Measurements from ENCODE around the gene ITIH1. TPM values are rescaled to one million over a fixed set of nuclear protein-coding genes. Genes with fewer than 3 reads are reported as not detected.

ITIH1 gene
- total RNA-seq, 1 experiment from 2014 or later = 0.31 TPM

GRCh38 chr3:52774066-52774713 lies 3.2 kb upstream of the ITIH1 start:
- DNase-seq (ENCODE audit: low read depth, low spot score) = no peak
- H3K27me3 ChIP-seq (ENCODE audit: control insufficient read depth, insufficient read depth, low read length) = no peaks in the 10 kb centered on the region
- H3K4me1 ChIP-seq (ENCODE audit: control insufficient read depth, insufficient read depth, low read length) = peaks cover 12% of the 10 kb centered on the region
- no TSS peak for BruUV-seq (replicated peaks)
- intact Hi-C loops (cut with micrococcal nuclease; ENCODE audit: unreplicated experiment) (no loop called here), in situ Hi-C loops (cut with HindIII; ENCODE audit: low pct_unique_long_range_greater_than_20kb, low sequenced_read_pairs) (no loop called here)
- no peak for ATAC-seq
- H3K4me3 ChIP-seq (ENCODE audit: low read depth in 2 of 2, low read length in 2 of 2) = no peak overlapping the region
- H3K9me3 ChIP-seq (ENCODE audit: control insufficient read depth, insufficient read depth, low read depth, low read length) = no peaks in the 10 kb centered on the region
- CTCF ChIA-PET = no interaction called here
- H3K36me3 ChIP-seq (ENCODE audit: control insufficient read depth, insufficient read depth, low read length) = no peaks in the 10 kb centered on the region
- POLR2A ChIA-PET = interaction anchor here (0.7 kb wide), 1 partner anchor 13 kb away, joined by 14 read pairs; no protein-coding TSS in a partner anchor
- TF ChIP-seq SIN3A (IDR thresholded peaks at IDR 0.05; ENCODE audit: borderline replicate concordance, insufficient read depth, low read depth, low read length) (no peak), REST (IDR thresholded peaks at IDR 0.05; ENCODE audit: insufficient read depth in 1 of 2, low read depth in 2 of 2, low read length in 1 of 2) (no peak), TCF7L2 (IDR thresholded peaks at IDR 0.05; ENCODE audit: low read depth, low read length) (no peak), CTCF (IDR thresholded peaks at IDR 0.05) (no peak), POLR2AphosphoS5 (IDR thresholded peaks at IDR 0.05; ENCODE audit: low read depth, low read length) (no peak)
- no peak overlapping the region for H3K27ac ChIP-seq (ENCODE audit: low read length)

GRCh38 chr3:52774901-52775864 lies 2.2 kb upstream of the ITIH1 start:
- in situ Hi-C loops (cut with HindIII; ENCODE audit: low pct_unique_long_range_greater_than_20kb, low sequenced_read_pairs) (no loop called here), intact Hi-C loops (cut with micrococcal nuclease; ENCODE audit: unreplicated experiment) (no loop called here)
- peaks cover 2% of the 10 kb centered on the region; the same call in 1 of the 2 replicates for H3K4me1 ChIP-seq (ENCODE audit: control insufficient read depth, insufficient read depth, low read length)
- POLR2A ChIA-PET = no interaction called here
- TF ChIP-seq SIN3A (IDR thresholded peaks at IDR 0.05; ENCODE audit: borderline replicate concordance, insufficient read depth, low read depth, low read length) (no peak), TCF7L2 (IDR thresholded peaks at IDR 0.05; ENCODE audit: low read depth, low read length) (no peak), REST (IDR thresholded peaks at IDR 0.05; ENCODE audit: insufficient read depth in 1 of 2, low read depth in 2 of 2, low read length in 1 of 2) (no peak), POLR2AphosphoS5 (IDR thresholded peaks at IDR 0.05; ENCODE audit: low read depth, low read length) (no peak), CTCF (IDR thresholded peaks at IDR 0.05) (no peak)
- no peaks in the 10 kb centered on the region for H3K36me3 ChIP-seq (ENCODE audit: control insufficient read depth, insufficient read depth, low read length)
- H3K27me3 ChIP-seq (ENCODE audit: control insufficient read depth, insufficient read depth, low read length) = no peaks in the 10 kb centered on the region
- CTCF ChIA-PET = no interaction called here
- ATAC-seq (no peak), DNase-seq (ENCODE audit: low read depth, low spot score) (no peak)
- H3K9me3 ChIP-seq (ENCODE audit: control insufficient read depth, insufficient read depth, low read depth, low read length) = no peaks in the 10 kb centered on the region
- no peak overlapping the region for H3K4me3 ChIP-seq (ENCODE audit: low read depth in 2 of 2, low read length in 2 of 2)
- no peak overlapping the region for H3K27ac ChIP-seq (ENCODE audit: low read length)
- BruUV-seq (replicated peaks) = no TSS peak

Measured in Panc1 (cell line).